Neural cell (in vitro differentiated cells): ENCODE results near the gene RBM38. TPM values are rescaled to one million over a fixed set of nuclear protein-coding genes. Genes with fewer than 3 reads are reported as not detected.

Source experiments
- H2AFZ ChIP-seq: fragments of 200-600, 300-800 bp; sonication (generic), shearing (Covaris generic); 2 replicates; pipeline ENCODE4 v1.6.0; 2014; ENCODE audit warnings: low read depth, mild to moderate bottlenecking, antibody characterized with exemption, low read length, moderate library complexity
- H3F3A ChIP-seq: fragments of 200-600 bp; shearing (Covaris generic); 2 replicates; pipeline ENCODE4 v1.6.1; 2016; ENCODE audit warnings: mild to moderate bottlenecking, moderate library complexity, mixed read lengths, antibody characterized with exemption, low read length; ENCODE audit not compliant: insufficient read depth, poor library complexity, severe bottlenecking
- H3K27ac ChIP-seq: fragments of 200-600, 300-800 bp; sonication (generic), shearing (Covaris generic); 2 replicates; pipeline ENCODE4 v1.5.1; 2014; ENCODE audit warnings: mild to moderate bottlenecking, low read length, moderate library complexity
- H3K27me3 ChIP-seq: fragments of 300-800, 200-600 bp; sonication (generic), shearing (Covaris generic); 2 replicates; pipeline ENCODE4 v1.6.0; 2014; ENCODE audit warnings: mild to moderate bottlenecking, low read depth, low read length, moderate library complexity; ENCODE audit not compliant: insufficient read depth
- H3K36me3 ChIP-seq: fragments of 300-800, 200-600 bp; sonication (generic), shearing (Covaris generic); 2 replicates; pipeline ENCODE4 v1.5.1; 2014; ENCODE audit warnings: mild to moderate bottlenecking, antibody characterized with exemption, low read length, moderate library complexity; ENCODE audit not compliant: insufficient read depth
- H3K4me2 ChIP-seq: fragments of 300-800, 200-600 bp; sonication (generic), shearing (Covaris generic); 2 replicates; pipeline ENCODE4 v1.6.0; 2014; ENCODE audit warnings: mild to moderate bottlenecking, low read length
- H3K4me3 ChIP-seq: fragments of 300-800, 200-600 bp; sonication (generic), shearing (Covaris generic); 2 replicates; pipeline ENCODE4 v1.5.1; 2014; ENCODE audit warnings: mild to moderate bottlenecking, low read length, moderate library complexity
- H3K79me2 ChIP-seq: fragments of 200-600 bp; shearing (Covaris generic); replicated peaks from 2 replicates; pipeline ENCODE4 v1.6.0; 2014; ENCODE audit warnings: mild to moderate bottlenecking, low read length, moderate library complexity; ENCODE audit not compliant: insufficient read depth
- H3K9ac ChIP-seq: fragments of 300-800, 200-600 bp; sonication (generic), shearing (Covaris generic); 2 replicates; pipeline ENCODE4 v1.6.1; 2016; ENCODE audit warnings: mild to moderate bottlenecking, low read length, mixed read lengths
- H3K9me2 ChIP-seq: fragments of 200-600 bp; shearing (Covaris generic); 2 replicates; pipeline ENCODE4 v1.6.1; 2016; ENCODE audit warnings: mild to moderate bottlenecking, low read length, mixed read lengths; ENCODE audit not compliant: insufficient read depth
- H3K9me3 ChIP-seq: fragments of 200-600, 300-800 bp; sonication (generic), shearing (Covaris generic); 2 replicates; pipeline ENCODE4 v1.6.1; 2016; ENCODE audit warnings: mild to moderate bottlenecking, mixed run types, low read length, moderate library complexity, mixed read lengths
- H4K20me1 ChIP-seq: fragments of 200-600 bp; shearing (Covaris generic); 2 replicates; pipeline ENCODE4 v1.6.1; 2016; ENCODE audit warnings: mild to moderate bottlenecking, mixed run types; ENCODE audit not compliant: insufficient read depth
- EP300 ChIP-seq: fragments of 450-650 bp; conservative IDR thresholded peaks from 2 replicates; pipeline ENCODE4 v1.6.1; 2014; ENCODE audit warnings: antibody characterized with exemption, mild to moderate bottlenecking, moderate library complexity; ENCODE audit not compliant: poor library complexity, severe bottlenecking
- EZH2 ChIP-seq: fragments of 200-600, 300-800 bp; shearing (Covaris generic), sonication (generic); IDR thresholded peaks from 2 replicates; pipeline ENCODE4 v1.6.1; 2014; ENCODE audit warnings: antibody characterized with exemption, low read length, borderline replicate concordance, mild to moderate bottlenecking; ENCODE audit not compliant: insufficient read depth, poor library complexity, severe bottlenecking
- MXI1 ChIP-seq: fragments of 450-650 bp; conservative IDR thresholded peaks from 2 replicates; pipeline ENCODE4 v1.6.1; 2014; ENCODE audit warnings: antibody characterized with exemption, mild to moderate bottlenecking; ENCODE audit not compliant: poor library complexity, severe bottlenecking
- POLR2AphosphoS5 ChIP-seq: IDR thresholded peaks from 2 replicates; pipeline ENCODE4 v1.6.1; 2012
- RAD21 ChIP-seq: fragments of 450-650 bp; conservative IDR thresholded peaks from 2 replicates; pipeline ENCODE4 v1.6.1; 2014; ENCODE audit warnings: antibody characterized with exemption, mild to moderate bottlenecking, moderate library complexity
- SMC3 ChIP-seq: fragments of 450-650 bp; conservative IDR thresholded peaks from 2 replicates; pipeline ENCODE4 v1.6.1; 2014; ENCODE audit warnings: antibody characterized with exemption, mild to moderate bottlenecking, moderate library complexity; ENCODE audit not compliant: poor library complexity
- TAF1 ChIP-seq: IDR thresholded peaks from 2 replicates; pipeline ENCODE4 v1.6.1; 2012; ENCODE audit warnings: low read depth
- polyA plus RNA-seq: library from polyadenylated mRNA; depleted of rRNA; stranded (reverse); fragments of >200 nt; gene quantifications from 2 replicates; pipeline ENCODE4 v1.2.3, GENCODE V29; 2014
- TF ChIP-seq, protein P1 (sequence below): IDR thresholded peaks from 2 replicates; pipeline ENCODE4 v1.6.1; 2012; ENCODE audit warnings: borderline replicate concordance
- TF ChIP-seq, protein P2 (sequence below): fragments of 450-650 bp; IDR thresholded peaks from 2 replicates; pipeline ENCODE4 v1.5.1; 2014; ENCODE audit warnings: antibody characterized with exemption, mild to moderate bottlenecking, moderate library complexity; ENCODE audit not compliant: poor library complexity, severe bottlenecking

RBM38 gene
- polyA plus RNA-seq, 1 donor from 2014 or later, result 19.0 TPM

DNA sequence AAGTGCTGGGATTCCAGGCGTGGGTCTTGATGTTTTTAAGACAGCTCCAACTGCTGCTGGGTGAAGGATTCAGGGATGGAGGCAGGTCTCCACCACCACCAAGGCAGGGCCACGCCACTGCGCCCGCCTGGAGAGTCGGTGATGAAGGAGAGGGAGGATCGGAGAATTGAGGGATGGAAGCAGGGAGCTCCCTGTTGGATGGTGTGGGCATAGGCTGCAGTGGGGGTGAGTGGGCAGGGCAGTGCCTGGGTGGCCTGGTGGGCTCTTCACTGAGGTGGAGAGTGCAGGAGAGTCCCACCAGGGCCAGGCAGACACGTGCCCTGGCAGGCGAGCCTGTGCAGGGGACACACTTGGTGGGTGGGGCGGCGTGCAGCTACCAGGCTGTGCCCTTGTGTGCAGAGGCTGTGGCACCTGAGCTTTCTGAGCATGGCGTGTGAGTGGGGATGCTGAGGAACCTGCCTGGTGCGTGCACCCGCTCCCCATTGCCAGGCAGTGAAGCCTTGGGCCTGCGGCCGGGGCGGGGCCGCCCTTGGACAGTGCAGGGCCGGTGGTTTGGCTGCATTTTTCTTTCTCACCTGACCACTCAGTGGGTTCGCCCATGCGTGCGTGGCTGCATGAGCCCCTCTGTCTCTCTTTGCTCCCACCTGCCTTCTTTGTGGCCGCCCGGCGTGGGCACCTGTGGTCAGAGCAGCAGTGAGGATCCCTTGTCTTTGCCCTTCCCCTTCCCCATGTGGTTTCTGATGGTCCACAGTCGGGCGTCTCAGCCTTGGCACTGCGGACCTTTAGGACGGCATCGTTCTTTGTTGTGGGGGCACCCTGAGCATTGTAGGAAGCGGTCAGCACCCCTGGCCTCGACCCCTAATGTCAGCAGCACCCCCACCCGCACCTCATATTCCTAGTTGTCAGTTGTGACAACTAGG, 11.3 kb downstream of the RBM38 start:
- Histone ChIP-seq H3K4me2 (no peak overlapping the region), H3K79me2 (no peaks in the 10 kb centered on the region), H4K20me1 (no peaks in the 10 kb centered on the region), H3K4me3 (no peak overlapping the region), H3K9me3 (no peaks in the 10 kb centered on the region), H2AFZ (no peak overlapping the region), H3K27ac (no peak overlapping the region), H3K9ac (no peak overlapping the region), H3F3A (no peaks in the 10 kb centered on the region), H3K27me3 (no peaks in the 10 kb centered on the region), H3K9me2 (no peaks in the 10 kb centered on the region), H3K36me3 (no peaks in the 10 kb centered on the region)
- no peak for TF ChIP-seq MXI1
- no peak for TF ChIP-seq TAF1
- no peak for TF ChIP-seq RAD21
- TF ChIP-seq EZH2, result no peak
- TF ChIP-seq, protein P1, sequence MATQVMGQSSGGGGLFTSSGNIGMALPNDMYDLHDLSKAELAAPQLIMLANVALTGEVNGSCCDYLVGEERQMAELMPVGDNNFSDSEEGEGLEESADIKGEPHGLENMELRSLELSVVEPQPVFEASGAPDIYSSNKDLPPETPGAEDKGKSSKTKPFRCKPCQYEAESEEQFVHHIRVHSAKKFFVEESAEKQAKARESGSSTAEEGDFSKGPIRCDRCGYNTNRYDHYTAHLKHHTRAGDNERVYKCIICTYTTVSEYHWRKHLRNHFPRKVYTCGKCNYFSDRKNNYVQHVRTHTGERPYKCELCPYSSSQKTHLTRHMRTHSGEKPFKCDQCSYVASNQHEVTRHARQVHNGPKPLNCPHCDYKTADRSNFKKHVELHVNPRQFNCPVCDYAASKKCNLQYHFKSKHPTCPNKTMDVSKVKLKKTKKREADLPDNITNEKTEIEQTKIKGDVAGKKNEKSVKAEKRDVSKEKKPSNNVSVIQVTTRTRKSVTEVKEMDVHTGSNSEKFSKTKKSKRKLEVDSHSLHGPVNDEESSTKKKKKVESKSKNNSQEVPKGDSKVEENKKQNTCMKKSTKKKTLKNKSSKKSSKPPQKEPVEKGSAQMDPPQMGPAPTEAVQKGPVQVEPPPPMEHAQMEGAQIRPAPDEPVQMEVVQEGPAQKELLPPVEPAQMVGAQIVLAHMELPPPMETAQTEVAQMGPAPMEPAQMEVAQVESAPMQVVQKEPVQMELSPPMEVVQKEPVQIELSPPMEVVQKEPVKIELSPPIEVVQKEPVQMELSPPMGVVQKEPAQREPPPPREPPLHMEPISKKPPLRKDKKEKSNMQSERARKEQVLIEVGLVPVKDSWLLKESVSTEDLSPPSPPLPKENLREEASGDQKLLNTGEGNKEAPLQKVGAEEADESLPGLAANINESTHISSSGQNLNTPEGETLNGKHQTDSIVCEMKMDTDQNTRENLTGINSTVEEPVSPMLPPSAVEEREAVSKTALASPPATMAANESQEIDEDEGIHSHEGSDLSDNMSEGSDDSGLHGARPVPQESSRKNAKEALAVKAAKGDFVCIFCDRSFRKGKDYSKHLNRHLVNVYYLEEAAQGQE, result no peak
- TF ChIP-seq, protein P2, sequence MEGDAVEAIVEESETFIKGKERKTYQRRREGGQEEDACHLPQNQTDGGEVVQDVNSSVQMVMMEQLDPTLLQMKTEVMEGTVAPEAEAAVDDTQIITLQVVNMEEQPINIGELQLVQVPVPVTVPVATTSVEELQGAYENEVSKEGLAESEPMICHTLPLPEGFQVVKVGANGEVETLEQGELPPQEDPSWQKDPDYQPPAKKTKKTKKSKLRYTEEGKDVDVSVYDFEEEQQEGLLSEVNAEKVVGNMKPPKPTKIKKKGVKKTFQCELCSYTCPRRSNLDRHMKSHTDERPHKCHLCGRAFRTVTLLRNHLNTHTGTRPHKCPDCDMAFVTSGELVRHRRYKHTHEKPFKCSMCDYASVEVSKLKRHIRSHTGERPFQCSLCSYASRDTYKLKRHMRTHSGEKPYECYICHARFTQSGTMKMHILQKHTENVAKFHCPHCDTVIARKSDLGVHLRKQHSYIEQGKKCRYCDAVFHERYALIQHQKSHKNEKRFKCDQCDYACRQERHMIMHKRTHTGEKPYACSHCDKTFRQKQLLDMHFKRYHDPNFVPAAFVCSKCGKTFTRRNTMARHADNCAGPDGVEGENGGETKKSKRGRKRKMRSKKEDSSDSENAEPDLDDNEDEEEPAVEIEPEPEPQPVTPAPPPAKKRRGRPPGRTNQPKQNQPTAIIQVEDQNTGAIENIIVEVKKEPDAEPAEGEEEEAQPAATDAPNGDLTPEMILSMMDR, result no peak
- no peak for TF ChIP-seq SMC3
- TF ChIP-seq EP300, result no peak
- no peak for TF ChIP-seq POLR2AphosphoS5

DNA sequence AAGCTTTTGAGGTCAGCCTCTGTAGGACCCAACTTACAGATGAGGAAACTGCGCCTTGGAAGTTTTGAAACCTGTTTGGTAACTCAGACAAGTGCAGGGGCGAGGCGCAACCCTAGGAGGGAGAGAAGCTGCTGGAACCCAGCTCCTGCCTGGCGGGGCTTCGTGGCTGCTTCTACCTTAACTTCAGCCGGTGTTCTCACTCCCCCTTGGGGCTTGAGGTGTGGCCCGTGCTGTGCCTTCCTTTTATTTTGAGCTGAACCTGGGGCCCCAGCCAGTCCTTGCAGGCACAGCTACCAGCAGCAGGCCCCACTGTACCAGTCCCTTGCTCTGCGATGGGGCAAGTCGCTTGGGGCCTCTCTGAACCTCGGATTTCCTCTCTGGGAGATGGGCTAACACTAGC, 12.0 kb downstream of the RBM38 start:
- Histone ChIP-seq H2AFZ (no peak overlapping the region), H3K9me3 (no peaks in the 10 kb centered on the region), H4K20me1 (no peaks in the 10 kb centered on the region), H3K4me3 (no peak overlapping the region), H3K36me3 (no peaks in the 10 kb centered on the region), H3K9ac (no peak overlapping the region), H3K27me3 (no peaks in the 10 kb centered on the region), H3F3A (no peaks in the 10 kb centered on the region), H3K4me2 (no peak overlapping the region), H3K79me2 (no peaks in the 10 kb centered on the region), H3K27ac (no peak overlapping the region), H3K9me2 (no peaks in the 10 kb centered on the region)
- TF ChIP-seq EZH2 (no peak), SMC3 (no peak), POLR2AphosphoS5 (no peak), RAD21 (no peak), MXI1 (no peak)
- TF ChIP-seq, protein P2, result no peak
